Astrocyte (in vitro differentiated cells and primary cell): Measurements from ENCODE around the gene ESRRB.

Experiments
- EZH2 ChIP-seq: IDR thresholded peaks from 2 replicates; pipeline ENCODE4 v1.6.1; 2012; ENCODE audit warnings: mild to moderate bottlenecking, low read length, inconsistent platforms; ENCODE audit not compliant: insufficient read depth
- TF ChIP-seq, protein P1 (sequence below): IDR thresholded peaks from 2 replicates; pipeline ENCODE4 v1.5.1; 2011; ENCODE audit warnings: low read depth, mild to moderate bottlenecking, inconsistent platforms, low read length, moderate library complexity; ENCODE audit not compliant: insufficient read depth

- TF ChIP-seq, protein P1, sequence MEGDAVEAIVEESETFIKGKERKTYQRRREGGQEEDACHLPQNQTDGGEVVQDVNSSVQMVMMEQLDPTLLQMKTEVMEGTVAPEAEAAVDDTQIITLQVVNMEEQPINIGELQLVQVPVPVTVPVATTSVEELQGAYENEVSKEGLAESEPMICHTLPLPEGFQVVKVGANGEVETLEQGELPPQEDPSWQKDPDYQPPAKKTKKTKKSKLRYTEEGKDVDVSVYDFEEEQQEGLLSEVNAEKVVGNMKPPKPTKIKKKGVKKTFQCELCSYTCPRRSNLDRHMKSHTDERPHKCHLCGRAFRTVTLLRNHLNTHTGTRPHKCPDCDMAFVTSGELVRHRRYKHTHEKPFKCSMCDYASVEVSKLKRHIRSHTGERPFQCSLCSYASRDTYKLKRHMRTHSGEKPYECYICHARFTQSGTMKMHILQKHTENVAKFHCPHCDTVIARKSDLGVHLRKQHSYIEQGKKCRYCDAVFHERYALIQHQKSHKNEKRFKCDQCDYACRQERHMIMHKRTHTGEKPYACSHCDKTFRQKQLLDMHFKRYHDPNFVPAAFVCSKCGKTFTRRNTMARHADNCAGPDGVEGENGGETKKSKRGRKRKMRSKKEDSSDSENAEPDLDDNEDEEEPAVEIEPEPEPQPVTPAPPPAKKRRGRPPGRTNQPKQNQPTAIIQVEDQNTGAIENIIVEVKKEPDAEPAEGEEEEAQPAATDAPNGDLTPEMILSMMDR: no peak
- no peak for TF ChIP-seq EZH2
These were observed 42.3 kb upstream of the ESRRB start for GRCh38 chr14:76333664-76334063.
